Subcutaneous abdominal adipose tissue (tissue), 5 donors: ENCODE measurements around the gene RILPL1.

Experiments
- H3K27ac ChIP-seq: one replicate; pipeline ENCODE4 v1.7.0; 2013; ENCODE audit warnings: low read depth, mild to moderate bottlenecking, inconsistent platforms, low read length, moderate library complexity
- H3K27me3 ChIP-seq, 5 donors: one replicate each; pipeline ENCODE4 v1.7.0; 2013; ENCODE audit warnings: low read length in 5 of 5, inconsistent platforms in 1 of 5; ENCODE audit not compliant: control insufficient read depth in 5 of 5, insufficient read depth in 4 of 5
- H3K36me3 ChIP-seq, 5 donors: one replicate each; pipeline ENCODE4 v1.7.0; 2013; ENCODE audit warnings: low read length in 5 of 5; ENCODE audit not compliant: control insufficient read depth in 5 of 5, insufficient read depth in 5 of 5
- H3K4me1 ChIP-seq, 5 donors: one replicate each; pipeline ENCODE4 v1.7.0; 2013; ENCODE audit warnings: low read length in 5 of 5, mild to moderate bottlenecking in 3 of 5, moderate library complexity in 1 of 5; ENCODE audit not compliant: control insufficient read depth in 5 of 5, insufficient read depth in 5 of 5
- H3K4me3 ChIP-seq, 5 donors: one replicate each; pipeline ENCODE4 v1.7.0; 2013; ENCODE audit warnings: low read length in 5 of 5, low read depth in 1 of 5
- H3K9ac ChIP-seq, 5 donors: one replicate each; pipeline ENCODE4 v1.7.0; 2013; ENCODE audit warnings: low read length in 5 of 5, mild to moderate bottlenecking in 4 of 5, moderate library complexity in 3 of 5
- H3K9me3 ChIP-seq, 5 donors: one replicate each; pipeline ENCODE4 v1.7.0; 2013; ENCODE audit warnings: low read length in 5 of 5; ENCODE audit not compliant: control insufficient read depth in 5 of 5
- donor health status: healthy.
- donor health status: healthy.
- donor health status: healthy.
- donor health status: healthy.
- donor health status: healthy.

The RILPL1 gene

DNA sequence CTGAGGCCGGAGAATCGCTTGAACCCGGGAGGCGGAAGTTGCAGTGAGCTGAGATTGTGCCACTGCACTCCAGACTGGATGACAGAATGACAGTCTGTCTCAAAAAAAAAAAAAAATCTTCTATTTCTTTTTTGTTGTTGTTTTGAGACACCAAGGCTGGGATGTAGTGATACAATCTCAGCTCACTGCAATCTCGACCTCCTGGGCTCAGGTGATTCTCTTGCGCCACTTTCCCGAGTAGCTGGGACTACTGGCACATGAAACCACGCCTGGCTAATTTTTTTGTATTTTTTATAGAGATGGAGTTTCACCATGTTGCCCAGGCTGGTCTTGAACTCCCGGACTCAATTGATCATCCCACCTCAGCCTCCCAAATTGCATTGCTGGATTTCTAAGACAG is 82.9 kb downstream of the RILPL1 start:
- H3K27ac ChIP-seq = no peak overlapping the region

DNA sequence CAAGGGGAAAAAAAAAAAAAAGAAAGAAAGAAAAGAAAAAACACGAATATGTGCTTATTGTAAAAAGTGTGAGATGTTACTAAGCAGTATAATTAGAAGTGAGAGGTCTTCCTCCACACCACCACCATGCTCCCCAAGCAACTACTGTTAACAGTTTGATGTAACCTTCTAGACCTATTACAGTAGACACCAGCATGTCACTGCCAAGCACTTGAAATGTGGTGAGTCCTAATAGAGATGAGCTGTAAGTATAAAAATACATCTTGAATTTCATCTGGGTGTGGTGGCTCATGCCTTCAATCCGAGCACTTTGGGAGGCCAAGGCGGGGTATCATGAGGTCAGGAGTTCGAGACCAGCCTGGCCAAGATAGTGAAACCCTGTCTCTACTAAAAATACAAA is 83.7 kb downstream of the RILPL1 start:
- H3K36me3 ChIP-seq = no peaks in the 10 kb centered on the region
- H3K9me3 ChIP-seq = no peaks in the 10 kb centered on the region
- no peak overlapping the region for H3K27ac ChIP-seq
- no peak overlapping the region for H3K4me3 ChIP-seq
- H3K9ac ChIP-seq = no peak overlapping the region
- H3K27me3 ChIP-seq = no peaks in the 10 kb centered on the region
- peaks cover 1 to 16% (median 15%) of the 10 kb centered on the region in 5 donors for H3K4me1 ChIP-seq

More for the DNA sequence above, 82.9 kb downstream of the RILPL1 start:
- Histone ChIP-seq H3K36me3 (no peaks in the 10 kb centered on the region), H3K27me3 (no peaks in the 10 kb centered on the region), H3K4me1 (peaks cover 1 to 9% (median 8%) of the 10 kb centered on the region in 5 donors), H3K9me3 (no peaks in the 10 kb centered on the region), H3K9ac (no peak overlapping the region), H3K4me3 (no peak overlapping the region)

DNA sequence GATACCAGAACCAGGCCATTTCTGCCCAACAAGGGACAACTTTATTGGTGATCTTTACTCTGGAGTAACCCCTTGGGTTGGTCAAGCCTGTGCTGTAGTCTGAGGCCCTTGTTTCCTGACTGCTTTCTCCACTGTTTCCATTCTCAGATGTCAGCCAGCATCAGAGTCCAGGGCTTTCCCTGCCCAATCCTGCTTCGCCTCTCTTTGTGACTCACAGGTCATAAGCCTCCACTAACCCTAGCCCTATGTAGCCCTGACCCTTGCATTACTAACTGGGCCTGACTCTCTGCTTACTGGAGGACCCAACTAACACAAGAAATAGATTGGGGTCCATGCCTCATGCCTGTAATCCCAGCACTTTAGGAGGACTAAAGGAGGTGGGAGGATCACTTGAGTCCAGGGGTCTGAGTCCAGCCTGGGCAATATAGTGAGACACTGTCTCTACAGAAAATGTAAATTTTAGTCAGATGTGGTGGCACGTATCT is 84.2 kb downstream of the RILPL1 start:
- no peak overlapping the region for H3K9ac ChIP-seq
- H3K4me1 ChIP-seq = peaks cover 3 to 21% (median 20%) of the 10 kb centered on the region in 5 donors
- no peak overlapping the region for H3K27ac ChIP-seq
- no peak overlapping the region for H3K4me3 ChIP-seq
- H3K27me3 ChIP-seq = no peaks in the 10 kb centered on the region
- H3K36me3 ChIP-seq = no peaks in the 10 kb centered on the region
- no peaks in the 10 kb centered on the region for H3K9me3 ChIP-seq

DNA sequence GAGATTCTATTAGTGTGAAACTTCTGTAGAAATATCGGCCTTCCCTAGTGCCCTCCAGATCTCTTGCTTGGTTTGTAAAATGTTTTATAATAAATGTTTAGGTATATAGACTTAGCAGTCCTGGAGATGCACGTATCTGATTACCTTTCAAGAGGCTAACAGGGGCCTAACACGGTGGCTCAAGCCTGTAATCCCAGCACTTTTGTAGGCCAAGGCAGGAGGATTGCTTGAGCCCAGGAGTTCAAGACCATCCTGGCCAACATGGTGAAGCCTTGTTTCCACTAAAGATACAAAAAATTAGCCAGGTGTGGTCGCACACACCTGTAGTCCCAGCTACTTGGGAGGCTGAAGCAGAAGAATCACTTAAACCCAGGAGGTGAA is 87.2 kb downstream of the RILPL1 start:
- Histone ChIP-seq H3K9me3 (no peaks in the 10 kb centered on the region), H3K36me3 (no peaks in the 10 kb centered on the region), H3K27me3 (no peaks in the 10 kb centered on the region), H3K9ac (peak overlapping the region in 1 of 5 donors; percentile 19), H3K4me1 (peaks cover 3 to 24% (median 23%) of the 10 kb centered on the region in 5 donors), H3K27ac (peak overlapping the region; percentile 26), H3K4me3 (peak overlapping the region in 1 of 5 donors; percentile 1)

DNA sequence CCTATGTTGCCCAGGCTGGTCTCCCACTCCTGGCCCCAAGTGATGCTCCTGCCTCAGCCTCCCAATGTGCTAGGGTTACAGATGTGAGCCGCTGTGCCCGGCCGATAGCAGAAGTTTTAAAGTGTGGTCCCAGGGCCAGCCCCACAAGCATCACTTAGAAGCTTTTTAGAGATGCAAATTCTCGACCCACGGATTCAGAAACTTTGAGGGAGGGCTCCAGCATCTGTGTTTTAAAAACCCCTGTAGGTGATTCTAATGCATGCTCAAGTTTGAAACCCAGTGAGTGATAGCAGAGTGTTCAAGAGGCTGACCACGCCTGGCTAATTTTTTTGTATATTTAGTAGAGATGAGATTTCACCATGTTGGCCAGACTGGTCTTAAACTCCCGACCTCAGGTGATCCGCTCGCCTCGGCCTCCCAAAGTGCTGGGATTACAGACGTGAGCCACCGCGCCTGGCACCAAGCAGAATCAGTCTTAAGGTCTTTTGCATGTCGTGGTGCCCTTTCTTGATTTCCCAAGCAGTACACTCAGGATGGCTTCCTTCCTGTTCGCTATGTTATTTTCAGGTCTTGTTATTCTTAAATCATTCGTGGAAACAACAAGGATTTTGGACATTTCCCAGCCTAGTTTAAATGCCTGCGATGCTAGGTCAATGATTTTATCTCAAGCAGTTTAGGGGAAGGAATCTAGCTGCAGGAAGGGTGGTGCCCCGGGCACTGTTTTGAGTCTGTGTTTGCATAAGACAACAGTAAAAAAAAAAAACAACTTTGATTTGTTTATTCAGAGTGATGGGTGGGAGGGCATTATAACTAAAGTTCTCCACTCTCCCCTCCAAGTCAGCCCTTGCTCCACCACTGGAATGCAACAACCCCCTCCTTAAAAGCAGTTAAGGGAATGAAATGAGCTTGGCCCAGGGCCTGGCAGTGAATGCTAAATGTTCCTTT is 87.9 kb downstream of the RILPL1 start:
- Histone ChIP-seq H3K36me3 (no peaks in the 10 kb centered on the region), H3K27me3 (no peaks in the 10 kb centered on the region), H3K27ac (peak overlapping the region; percentile 26), H3K4me1 (peaks cover 3 to 24% (median 23%) of the 10 kb centered on the region in 5 donors), H3K9me3 (no peaks in the 10 kb centered on the region), H3K9ac (peak overlapping the region in 1 of 5 donors; percentile 19), H3K4me3 (peak overlapping the region in 2 of 5 donors; percentile 1 to 26)

DNA sequence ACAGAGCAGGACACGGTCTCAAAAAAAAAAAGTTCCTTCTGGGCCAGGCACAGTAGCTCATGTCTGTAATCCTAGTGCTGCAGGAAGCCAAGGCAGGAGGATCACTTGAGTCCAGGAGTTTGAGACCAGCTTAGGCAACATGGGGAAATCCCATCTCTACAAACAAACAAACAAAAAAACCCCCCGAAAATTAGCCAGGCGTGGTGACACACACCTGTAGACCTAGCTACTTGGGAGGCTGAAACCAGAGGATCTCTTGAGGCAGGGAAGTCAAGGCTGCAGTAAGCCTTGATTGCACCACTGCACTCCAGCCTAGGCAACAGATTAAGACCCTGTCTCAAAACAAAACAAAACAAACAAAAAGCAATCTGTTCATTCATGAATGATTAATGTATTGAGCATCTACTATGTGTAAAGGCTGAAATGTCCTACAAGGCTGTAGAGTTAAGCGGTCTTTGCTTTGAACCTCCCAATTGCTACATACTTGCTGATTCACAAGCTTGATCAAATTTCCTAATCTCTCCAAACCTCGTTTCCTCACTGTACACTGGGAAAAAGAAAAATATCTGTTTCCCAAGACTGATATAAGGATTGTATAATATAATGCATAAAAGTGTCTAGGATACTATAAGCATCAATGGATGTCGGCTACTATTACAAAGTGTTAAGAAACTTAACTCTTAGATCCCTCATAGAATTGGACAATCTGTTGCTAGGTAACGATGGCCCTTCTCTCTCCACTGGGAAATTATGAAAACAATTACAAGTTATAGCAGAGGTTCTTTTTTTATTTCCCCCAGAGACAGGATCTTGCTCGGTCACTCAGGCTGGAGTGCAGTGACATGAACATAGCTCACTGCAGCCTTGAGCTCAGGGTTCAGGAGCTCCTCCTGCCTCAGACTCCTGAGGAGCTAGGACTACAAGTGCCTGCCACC is 89.2 kb downstream of the RILPL1 start:
- H3K4me3 ChIP-seq = no peak overlapping the region
- H3K9ac ChIP-seq = no peak overlapping the region
- peak overlapping the region; percentile 26 for H3K27ac ChIP-seq
- no peaks in the 10 kb centered on the region for H3K9me3 ChIP-seq
- no peaks in the 10 kb centered on the region for H3K36me3 ChIP-seq
- H3K27me3 ChIP-seq = no peaks in the 10 kb centered on the region
- H3K4me1 ChIP-seq = peaks cover 3 to 24% (median 23%) of the 10 kb centered on the region in 5 donors

DNA sequence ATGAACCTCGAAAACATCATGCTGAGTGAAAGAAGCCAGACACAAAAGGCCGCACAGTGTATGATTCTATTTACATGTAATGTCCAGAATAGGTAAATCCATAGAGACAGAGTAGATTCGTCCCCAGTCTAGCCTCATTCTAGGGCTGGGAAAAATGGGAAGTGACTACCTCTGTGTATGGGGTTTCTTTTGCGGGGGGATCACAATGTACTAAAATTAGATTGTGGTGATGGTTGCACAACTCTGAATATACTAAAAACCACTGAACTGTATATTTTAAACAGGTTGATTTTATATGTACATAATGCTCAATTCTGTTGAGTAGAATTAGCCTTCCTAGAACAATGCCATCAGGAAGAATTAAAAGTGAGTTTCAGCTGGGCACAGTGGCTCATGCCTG is 90.7 kb downstream of the RILPL1 start:
- Histone ChIP-seq H3K27me3 (no peaks in the 10 kb centered on the region), H3K9me3 (no peaks in the 10 kb centered on the region), H3K4me1 (peaks cover 3 to 24% (median 23%) of the 10 kb centered on the region in 5 donors), H3K4me3 (no peak overlapping the region), H3K27ac (no peak overlapping the region), H3K36me3 (no peaks in the 10 kb centered on the region), H3K9ac (no peak overlapping the region)

DNA sequence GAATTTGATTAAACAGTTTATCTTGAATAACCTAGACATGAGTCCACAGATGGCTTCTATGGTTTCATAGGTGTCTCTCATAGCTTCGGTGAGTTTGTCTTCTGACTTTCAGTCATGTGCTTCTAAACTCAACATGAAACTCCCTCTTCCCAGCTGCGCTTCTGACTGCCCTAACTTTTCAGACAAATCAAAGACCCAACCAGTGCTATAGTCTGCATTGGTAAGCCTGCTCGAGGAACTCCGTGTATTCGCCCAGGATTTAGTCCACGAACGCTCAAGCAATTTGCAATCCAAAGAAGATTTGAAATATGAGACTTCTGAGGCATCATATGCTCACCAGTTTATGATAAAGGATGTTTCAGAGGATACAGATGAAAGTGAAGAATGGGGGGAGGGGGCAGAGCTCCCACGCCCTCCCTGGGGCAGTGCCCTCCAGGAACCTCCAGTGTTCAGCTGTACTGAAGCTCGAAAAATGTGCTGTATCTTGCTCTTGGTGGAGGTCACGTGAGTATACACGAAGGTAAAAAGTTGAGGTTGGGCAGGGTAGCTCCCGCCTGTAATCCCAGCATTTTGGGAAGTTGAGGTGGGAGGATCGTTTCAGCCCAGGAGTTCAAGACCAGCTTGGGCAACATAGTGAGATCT is 91.9 kb downstream of the RILPL1 start:
- H3K4me3 ChIP-seq = no peak overlapping the region
- peaks cover 3 to 29% (median 28%) of the 10 kb centered on the region in 5 donors for H3K4me1 ChIP-seq
- H3K27me3 ChIP-seq = no peaks in the 10 kb centered on the region
- H3K27ac ChIP-seq = no peak overlapping the region
- no peak overlapping the region for H3K9ac ChIP-seq
- no peaks in the 10 kb centered on the region for H3K9me3 ChIP-seq
- H3K36me3 ChIP-seq = no peaks in the 10 kb centered on the region

DNA sequence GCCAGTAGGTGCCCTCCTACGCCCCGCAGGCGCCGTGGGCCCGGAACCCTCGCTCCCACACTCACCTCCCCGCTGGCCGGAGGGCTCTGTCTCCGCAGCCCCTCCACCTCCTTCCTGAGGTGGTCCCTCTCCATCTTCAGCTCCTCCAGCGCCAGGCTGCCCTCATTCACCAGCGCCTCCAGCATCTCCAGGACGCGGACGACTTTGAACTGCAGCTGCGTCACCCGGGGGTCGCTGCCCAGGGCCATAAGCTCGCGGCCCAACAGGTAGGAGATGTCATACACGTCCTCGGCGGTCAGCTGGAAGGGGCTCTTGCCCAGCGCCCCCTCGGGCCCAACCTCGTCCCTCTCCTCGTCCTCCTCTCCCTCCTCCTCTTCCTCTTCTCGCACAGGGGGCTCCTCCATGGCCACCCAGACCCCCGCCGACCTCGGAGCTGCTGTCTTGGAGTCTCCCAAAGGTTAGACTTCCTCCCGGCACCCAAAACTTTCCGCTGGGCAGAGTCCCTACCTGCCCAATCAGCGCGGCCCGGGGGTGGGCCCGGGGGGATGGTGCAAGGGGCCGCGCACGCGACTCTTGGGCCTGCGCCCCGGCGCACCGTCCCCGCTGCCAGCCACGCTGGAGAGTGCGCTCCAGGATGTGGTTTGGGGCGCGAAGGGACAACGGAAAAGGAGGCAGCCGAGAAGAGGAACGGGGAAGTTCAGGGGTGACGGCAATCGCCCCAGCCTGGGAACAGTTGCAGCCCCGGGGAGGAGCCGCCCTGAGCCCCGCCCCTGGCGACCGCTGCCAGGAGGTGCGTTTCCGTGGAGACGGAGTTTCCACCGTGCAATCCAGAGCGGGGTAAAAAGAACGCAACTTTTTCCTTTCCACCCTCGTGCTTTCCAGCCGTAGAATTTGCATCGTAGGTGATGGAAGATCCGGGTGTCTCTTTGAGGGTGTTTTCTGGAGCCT is 97.2 kb downstream of the RILPL1 start, which contains the start of gene RILPL2:
TSS of gene RILPL2 (minus strand) at position 668 of the 948 bp plus-strand sequence. CDS start at position 404, 264 bp downstream.
- peak within 1 kb of the TSS; percentile 87 to 98 (median 94) for H3K4me3 ChIP-seq
- peaks cover 1 to 46% (median 37%) of the 10 kb centered on the region in 5 donors for H3K4me1 ChIP-seq
- H3K36me3 ChIP-seq = peaks cover 0 to under 1% (median 0%) of the 10 kb centered on the region in 5 donors
- no peaks in the 10 kb centered on the region for H3K27me3 ChIP-seq
- no peaks in the 10 kb centered on the region for H3K9me3 ChIP-seq
- H3K9ac ChIP-seq = peak within 1 kb of the TSS; percentile 48 to 93 (median 90)
- H3K27ac ChIP-seq = peak within 1 kb of the TSS; percentile 70
